GM18526 (cell line): ENCODE data around the gene PFDN5.
A peak's percentile ranks its signal among the peaks of the same experiment; 100 is the strongest.

Source experiments
- POLR2A ChIP-seq: IDR thresholded peaks from 3 replicates; pipeline ENCODE4 v1.6.1; 2011; ENCODE audit not compliant: insufficient read length; ENCODE audit errors: extremely low read depth

Gene PFDN5

DNA sequence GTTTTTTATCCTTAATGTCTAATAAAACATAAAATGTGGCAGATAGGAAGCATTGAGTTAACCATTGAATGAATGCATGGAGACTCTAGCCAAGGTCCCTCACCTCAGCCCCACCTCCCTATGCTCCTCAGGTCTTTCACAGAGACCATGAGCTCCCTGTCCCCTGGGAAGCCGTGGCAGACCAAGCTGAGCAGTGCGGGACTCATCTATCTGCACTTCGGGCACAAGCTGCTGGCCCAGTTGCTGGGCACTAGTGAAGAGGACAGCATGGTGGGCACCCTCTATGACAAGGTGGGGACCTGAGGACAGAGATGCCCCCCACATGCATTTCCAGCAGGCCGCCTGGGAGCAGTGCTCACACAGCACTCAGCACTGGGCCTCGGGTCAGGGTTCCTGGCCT is 7.6 kb downstream of the PFDN5 start:
- TF ChIP-seq POLR2A: no peak

- no peak for TF ChIP-seq POLR2A
Observed at GRCh38 chr12:53306826-53307225, 11.5 kb downstream of the PFDN5 start.

GRCh38 chr12:53308276-53308675 is 12.9 kb downstream of the PFDN5 start:
- TF ChIP-seq POLR2A: no peak

DNA sequence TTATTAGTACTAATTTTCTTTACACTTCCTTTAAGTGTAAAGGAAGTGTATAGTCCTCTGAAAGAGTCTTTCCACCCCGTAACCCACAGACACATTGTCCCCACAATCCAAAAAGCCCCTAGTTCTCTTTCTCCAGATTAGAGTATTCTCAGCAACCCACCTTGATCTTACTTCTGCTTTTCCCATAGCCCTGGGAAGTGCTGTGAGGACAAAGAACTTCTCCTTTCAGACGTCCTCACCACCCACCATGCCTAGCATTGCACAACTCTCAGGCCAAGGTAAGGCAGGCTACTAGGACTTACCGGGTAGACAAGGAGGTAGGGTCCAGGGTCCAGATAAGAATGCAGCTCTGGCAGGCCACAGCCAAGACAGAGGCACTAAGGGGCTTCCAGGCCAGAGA is 18.7 kb downstream of the PFDN5 start:
- no peak for TF ChIP-seq POLR2A

DNA sequence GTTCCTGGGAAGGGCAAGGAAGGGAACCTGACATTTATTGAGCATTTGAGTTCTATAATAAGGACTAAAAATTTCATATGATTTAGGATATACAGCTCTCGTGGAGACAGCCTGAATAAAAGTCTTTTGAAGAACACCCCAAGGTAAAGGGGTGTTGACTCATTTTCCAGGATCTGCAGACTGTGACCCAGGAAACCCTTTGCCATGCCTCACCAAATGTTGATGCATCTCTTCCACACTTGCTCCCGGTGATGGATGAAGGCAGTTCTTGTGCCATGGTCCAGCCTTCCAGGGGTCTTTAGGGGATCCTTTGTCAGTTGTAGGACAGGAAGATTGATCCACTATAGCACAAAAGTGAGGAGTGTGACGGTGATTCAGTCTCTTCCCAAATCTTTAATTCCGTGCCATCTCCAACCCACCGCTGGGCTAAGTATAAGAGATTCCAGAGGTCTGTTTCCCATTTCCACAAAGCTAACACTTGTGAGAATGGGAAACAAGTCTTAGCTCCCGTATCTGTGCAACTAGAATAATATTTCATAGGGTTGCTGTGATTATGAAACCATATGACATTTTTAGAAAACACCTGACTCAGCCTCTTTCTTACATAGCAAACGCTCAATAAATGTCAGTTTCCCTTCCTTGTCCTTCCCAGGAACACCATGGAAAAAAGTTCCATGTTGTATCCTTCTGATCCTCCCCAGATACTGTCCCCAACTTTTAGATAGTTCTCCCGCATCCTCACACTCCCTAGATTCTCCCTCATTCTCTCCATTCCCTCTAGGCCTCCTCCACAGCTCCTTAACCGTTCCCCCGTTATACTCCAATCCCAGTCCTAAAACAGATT is 25.2 kb downstream of the PFDN5 start:
- no peak for TF ChIP-seq POLR2A

DNA sequence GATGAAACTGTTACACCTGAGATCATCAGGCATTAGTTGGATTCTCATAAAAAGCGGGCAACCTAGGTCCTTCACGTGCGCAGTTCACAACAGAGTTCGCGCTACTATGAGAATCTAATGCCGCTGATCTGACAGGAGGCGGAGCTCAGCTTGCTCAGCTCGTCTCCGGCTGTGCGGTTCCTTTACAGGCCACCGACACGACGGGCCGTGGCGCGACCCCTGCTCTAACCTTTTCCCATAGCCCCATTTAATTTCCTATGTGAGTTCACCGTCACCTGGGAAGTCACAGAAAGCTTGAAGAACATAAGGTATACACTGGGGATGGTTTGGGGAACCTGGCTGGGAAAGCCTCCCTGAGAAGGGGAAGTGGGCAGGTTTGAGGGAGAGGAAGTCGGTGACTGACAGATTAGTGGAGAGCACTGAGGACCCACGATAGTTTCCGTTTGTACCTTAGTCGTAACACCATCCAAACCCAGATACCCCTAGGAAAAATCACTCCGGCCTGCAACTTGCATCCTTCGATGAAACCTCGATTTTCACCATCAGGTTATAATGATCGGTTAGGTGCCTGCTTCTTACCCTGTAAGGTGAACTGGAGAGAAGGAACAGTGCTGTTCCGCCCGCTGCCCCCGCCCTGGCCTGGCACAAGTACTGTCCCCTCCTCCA is 28.9 kb downstream of the PFDN5 start:
- no peak for TF ChIP-seq POLR2A

- TF ChIP-seq POLR2A: peak; percentile 64
Observed at GRCh38 chr12:53324779-53325510, 29.6 kb downstream of the PFDN5 start.

DNA sequence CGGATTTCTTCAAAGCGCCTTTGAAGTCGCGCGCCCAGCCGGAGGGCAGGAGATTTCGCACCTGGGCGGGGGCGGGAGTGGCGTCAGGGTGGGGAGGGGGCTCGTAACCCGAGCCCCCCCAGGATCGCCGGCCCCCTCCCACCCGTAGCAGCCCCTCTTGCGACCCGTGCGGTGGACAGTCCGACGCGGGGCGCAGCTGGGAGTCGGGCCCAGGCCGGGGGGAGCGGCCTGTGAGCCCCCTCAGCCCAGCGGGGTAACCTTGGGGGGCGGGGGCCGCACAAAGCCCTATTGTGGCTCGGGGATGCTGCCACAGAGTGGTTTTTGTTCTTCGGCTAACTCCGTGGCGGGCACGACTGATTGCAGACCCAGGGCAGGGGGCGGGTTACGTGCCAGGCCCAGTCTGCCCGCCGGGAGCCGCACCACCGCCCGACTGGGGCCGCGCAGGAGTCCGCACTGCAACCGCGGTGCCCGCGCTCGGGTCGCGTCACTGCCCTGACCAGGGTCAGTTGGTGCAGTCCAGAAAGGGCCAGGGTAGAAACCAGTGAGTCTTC is 30.2 kb downstream of the PFDN5 start:
- no peak for TF ChIP-seq POLR2A

DNA sequence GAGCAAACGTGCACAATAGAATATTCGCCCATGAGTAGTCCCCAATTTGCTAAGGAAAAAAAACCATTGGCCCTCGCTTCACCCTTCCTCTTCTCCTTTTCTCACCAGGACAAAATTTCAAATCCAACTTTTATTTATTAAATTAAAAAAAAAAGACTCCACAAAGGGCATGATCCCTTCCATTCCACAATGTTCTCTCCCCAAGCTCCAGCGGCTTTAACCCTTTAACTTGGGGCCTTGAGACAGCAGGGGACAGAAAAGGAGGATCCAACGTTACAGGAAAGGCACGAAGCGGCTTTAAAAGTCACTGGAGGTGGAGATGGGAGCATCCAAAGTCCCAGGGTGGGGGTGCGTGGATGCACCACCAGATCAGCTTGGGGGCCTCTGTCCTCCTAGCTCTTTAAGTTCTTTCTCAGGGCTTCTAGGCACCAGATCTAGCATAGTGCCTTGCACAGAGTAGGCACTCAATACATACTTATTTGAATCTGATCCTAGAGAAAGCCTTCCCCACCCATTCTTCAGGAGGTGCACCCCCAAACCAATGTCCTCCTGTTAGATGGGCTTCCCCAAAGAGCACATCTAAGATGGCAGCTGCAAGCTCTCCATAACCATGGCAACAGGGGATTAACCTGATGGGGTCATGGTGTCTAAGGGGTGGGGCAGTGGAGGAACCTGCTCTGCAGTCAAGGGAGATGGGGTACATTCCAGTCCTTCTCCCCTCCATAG is 31.3 kb downstream of the PFDN5 start:
- no peak for TF ChIP-seq POLR2A

DNA sequence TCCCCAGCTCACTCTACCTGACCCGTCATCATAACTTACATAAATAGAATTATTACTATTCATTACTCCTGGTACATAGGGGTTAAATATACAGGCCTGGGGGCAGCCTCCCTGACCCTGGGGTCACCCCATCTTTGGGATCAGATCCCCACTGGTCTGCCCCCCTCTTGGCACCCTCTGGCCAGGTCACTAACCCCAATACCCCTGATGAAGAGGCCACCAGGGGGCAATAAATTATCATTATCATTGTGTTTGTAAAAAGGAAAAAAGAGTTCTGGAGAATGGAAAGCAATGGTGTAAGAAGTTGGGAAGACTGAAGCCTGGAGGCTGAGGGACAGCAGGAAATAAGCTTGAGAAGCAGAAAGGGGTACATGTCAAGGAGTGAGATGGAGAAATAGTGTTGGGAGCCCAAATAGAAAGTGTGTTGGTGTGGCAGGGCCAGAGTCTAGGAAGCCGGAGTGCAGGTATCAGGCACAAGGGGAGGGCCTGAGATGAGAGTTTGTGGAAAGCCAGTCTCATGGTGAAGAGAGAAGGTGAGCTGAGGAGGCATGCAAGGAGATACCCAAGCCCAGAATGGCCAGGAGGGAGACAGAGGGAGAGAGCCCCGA is 32.2 kb downstream of the PFDN5 start:
- no peak for TF ChIP-seq POLR2A

DNA sequence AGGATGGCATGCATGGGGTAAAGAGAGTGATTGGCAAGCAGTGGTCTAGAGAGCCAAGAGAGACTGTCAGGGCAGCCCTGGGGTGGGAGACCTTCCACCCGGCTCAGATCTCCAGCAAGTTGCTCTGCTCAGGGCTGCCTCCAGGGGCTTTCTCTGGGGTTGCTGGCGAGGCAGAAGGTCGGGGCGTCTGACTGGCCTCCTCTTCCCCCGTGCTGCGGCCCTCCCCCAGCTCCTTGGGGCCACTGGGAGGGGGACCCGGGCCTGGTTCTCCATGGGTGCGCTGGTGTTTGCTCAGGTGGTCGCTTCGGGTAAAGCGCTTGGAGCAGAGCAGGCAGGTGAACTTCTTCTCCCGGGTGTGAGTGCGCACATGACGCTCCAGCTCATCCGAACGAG is 32.7 kb downstream of the PFDN5 start:
- no peak for TF ChIP-seq POLR2A

DNA sequence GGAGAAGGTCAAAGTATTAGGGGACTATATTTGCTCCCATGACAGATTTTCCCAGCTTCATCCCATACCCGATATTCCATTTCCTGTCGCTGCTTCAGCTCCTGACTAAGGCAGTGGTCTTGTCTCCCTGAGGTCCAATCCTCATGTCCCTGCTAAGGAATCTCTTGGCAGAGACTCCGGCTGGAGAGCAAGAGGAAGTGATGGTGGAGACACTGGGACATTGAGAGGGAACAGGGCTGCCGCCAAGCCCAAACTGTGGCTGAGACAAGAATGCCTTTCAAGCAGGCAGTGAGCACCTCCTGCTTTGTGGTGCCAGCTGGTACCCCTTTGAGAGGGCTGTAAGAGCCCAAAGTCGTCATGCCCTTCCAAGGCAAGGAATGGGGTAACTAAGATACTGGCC is 35.3 kb downstream of the PFDN5 start:
- TF ChIP-seq POLR2A: no peak

- TF ChIP-seq POLR2A: no peak
Observed at GRCh38 chr12:53332744-53333143, 37.4 kb downstream of the PFDN5 start.

DNA sequence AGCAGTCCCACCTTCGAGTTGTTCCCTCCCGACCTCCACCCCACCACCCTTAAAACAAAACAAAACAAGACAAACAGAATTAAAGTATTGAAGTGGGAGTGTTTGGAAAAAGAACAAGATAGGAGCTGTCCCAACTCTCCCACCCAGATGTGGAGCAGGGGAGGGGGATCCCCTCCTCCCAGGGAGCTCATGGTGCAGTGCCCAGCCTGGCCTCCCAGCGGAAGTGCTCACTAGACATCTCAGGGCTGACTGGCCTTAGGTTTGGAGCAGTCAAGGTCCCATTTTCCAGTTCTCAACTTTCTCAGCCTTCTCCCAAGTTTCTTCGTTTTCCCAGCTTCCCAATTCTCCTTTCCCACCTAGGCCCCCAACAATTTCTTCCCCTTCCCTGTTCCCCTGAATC is 37.9 kb downstream of the PFDN5 start:
- no peak for TF ChIP-seq POLR2A

- TF ChIP-seq POLR2A: no peak
Observed at GRCh38 chr12:53333845-53334244, 38.5 kb downstream of the PFDN5 start.
